ENCODE data around the gene DNASE1L3.

DNASE1L3 gene

DNA sequence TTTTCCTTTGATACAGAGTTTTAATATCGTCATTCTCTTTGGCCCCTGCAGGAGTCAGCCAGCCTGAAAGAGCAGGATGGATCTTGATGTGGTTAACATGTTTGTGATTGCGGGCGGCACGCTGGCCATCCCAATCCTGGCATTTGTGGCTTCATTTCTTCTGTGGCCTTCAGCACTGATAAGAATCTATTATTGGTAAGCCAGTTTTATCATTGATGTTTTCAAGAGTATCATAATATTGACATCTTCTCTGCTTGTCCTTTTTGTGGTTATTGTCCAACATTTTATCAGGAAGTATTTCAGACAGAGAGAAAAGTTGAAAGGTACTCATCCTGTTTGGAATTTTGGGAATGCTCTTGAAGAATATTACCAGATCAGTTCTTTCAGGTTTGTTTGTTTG, 45.7 kb upstream of the DNASE1L3 start:
- H3K4me2 ChIP-seq (ENCODE audit: low read length): no peak overlapping the region
- TF ChIP-seq EZH2 (IDR thresholded peaks at IDR 0.05; ENCODE audit: borderline replicate concordance, low read length): no peak
- TF ChIP-seq, protein P1, sequence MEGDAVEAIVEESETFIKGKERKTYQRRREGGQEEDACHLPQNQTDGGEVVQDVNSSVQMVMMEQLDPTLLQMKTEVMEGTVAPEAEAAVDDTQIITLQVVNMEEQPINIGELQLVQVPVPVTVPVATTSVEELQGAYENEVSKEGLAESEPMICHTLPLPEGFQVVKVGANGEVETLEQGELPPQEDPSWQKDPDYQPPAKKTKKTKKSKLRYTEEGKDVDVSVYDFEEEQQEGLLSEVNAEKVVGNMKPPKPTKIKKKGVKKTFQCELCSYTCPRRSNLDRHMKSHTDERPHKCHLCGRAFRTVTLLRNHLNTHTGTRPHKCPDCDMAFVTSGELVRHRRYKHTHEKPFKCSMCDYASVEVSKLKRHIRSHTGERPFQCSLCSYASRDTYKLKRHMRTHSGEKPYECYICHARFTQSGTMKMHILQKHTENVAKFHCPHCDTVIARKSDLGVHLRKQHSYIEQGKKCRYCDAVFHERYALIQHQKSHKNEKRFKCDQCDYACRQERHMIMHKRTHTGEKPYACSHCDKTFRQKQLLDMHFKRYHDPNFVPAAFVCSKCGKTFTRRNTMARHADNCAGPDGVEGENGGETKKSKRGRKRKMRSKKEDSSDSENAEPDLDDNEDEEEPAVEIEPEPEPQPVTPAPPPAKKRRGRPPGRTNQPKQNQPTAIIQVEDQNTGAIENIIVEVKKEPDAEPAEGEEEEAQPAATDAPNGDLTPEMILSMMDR (IDR thresholded peaks at IDR 0.05; ENCODE audit: low read length): no peak
- H2AFZ ChIP-seq (ENCODE audit: low read length): no peak overlapping the region
- no peaks in the 10 kb centered on the region for H3K79me2 ChIP-seq (ENCODE audit: insufficient read depth, low read length)
- no peaks in the 10 kb centered on the region for H3K4me1 ChIP-seq (ENCODE audit: insufficient read depth, low read length, severe bottlenecking)
- H4K20me1 ChIP-seq (ENCODE audit: insufficient read depth, low read length): no peaks in the 10 kb centered on the region
- no peaks in the 10 kb centered on the region for H3K36me3 ChIP-seq (ENCODE audit: insufficient read depth, low read length)
- H3K9ac ChIP-seq (ENCODE audit: low read length): no peak overlapping the region
- no peaks in the 10 kb centered on the region for H3K9me2 ChIP-seq (ENCODE audit: low read depth, low read length)
- H3K4me3 ChIP-seq (ENCODE audit: low read depth, low read length, poor library complexity, severe bottlenecking): no peak overlapping the region
- H3K9me3 ChIP-seq (ENCODE audit: low read length): no peaks in the 10 kb centered on the region
- no peak overlapping the region for H3K27ac ChIP-seq (ENCODE audit: low read depth, low read length, poor library complexity, severe bottlenecking)
- H3K27me3 ChIP-seq (ENCODE audit: insufficient read depth, low read length): no peaks in the 10 kb centered on the region
- H3F3A ChIP-seq (ENCODE audit: insufficient read depth, low read length): no peaks in the 10 kb centered on the region

- Histone ChIP-seq H3K36me3 (ENCODE audit: insufficient read depth, low read length) (no peaks in the 10 kb centered on the region), H3K9ac (ENCODE audit: low read length) (no peak overlapping the region), H3K4me2 (ENCODE audit: low read length) (no peak overlapping the region), H3K27me3 (ENCODE audit: insufficient read depth, low read length) (no peaks in the 10 kb centered on the region), H3K4me1 (ENCODE audit: insufficient read depth, low read length, severe bottlenecking) (no peaks in the 10 kb centered on the region), H2AFZ (ENCODE audit: low read length) (no peak overlapping the region), H4K20me1 (ENCODE audit: insufficient read depth, low read length) (no peaks in the 10 kb centered on the region), H3K9me3 (ENCODE audit: low read length) (no peaks in the 10 kb centered on the region), H3K4me3 (ENCODE audit: low read depth, low read length, poor library complexity, severe bottlenecking) (no peak overlapping the region), H3K79me2 (ENCODE audit: insufficient read depth, low read length) (no peaks in the 10 kb centered on the region), H3F3A (ENCODE audit: insufficient read depth, low read length) (no peaks in the 10 kb centered on the region), H3K27ac (ENCODE audit: low read depth, low read length, poor library complexity, severe bottlenecking) (no peak overlapping the region), H3K9me2 (ENCODE audit: low read depth, low read length) (no peaks in the 10 kb centered on the region)
- TF ChIP-seq, protein P1 (IDR thresholded peaks at IDR 0.05; ENCODE audit: low read length): no peak
- no peak for TF ChIP-seq EZH2 (IDR thresholded peaks at IDR 0.05; ENCODE audit: borderline replicate concordance, low read length)
Measured at GRCh38 chr3:58256061-58256460, 45.3 kb upstream of the DNASE1L3 start.

GRCh38 chr3:58254144-58254543, 43.4 kb upstream of the DNASE1L3 start:
- H2AFZ ChIP-seq (ENCODE audit: low read length): no peak overlapping the region
- no peaks in the 10 kb centered on the region for H3K27me3 ChIP-seq (ENCODE audit: insufficient read depth, low read length)
- H3K4me1 ChIP-seq (ENCODE audit: insufficient read depth, low read length, severe bottlenecking): peaks cover 4% of the 10 kb centered on the region
- H4K20me1 ChIP-seq (ENCODE audit: insufficient read depth, low read length): no peaks in the 10 kb centered on the region
- H3K9ac ChIP-seq (ENCODE audit: low read length): no peak overlapping the region
- no peaks in the 10 kb centered on the region for H3K79me2 ChIP-seq (ENCODE audit: insufficient read depth, low read length)
- no peaks in the 10 kb centered on the region for H3F3A ChIP-seq (ENCODE audit: insufficient read depth, low read length)
- no peak overlapping the region for H3K4me2 ChIP-seq (ENCODE audit: low read length)
- no peak overlapping the region for H3K27ac ChIP-seq (ENCODE audit: low read depth, low read length, poor library complexity, severe bottlenecking)
- TF ChIP-seq, protein P1 (IDR thresholded peaks at IDR 0.05; ENCODE audit: low read length): no peak
- TF ChIP-seq EZH2 (IDR thresholded peaks at IDR 0.05; ENCODE audit: borderline replicate concordance, low read length): no peak
- H3K4me3 ChIP-seq (ENCODE audit: low read depth, low read length, poor library complexity, severe bottlenecking): no peak overlapping the region
- H3K9me3 ChIP-seq (ENCODE audit: low read length): no peaks in the 10 kb centered on the region
- H3K36me3 ChIP-seq (ENCODE audit: insufficient read depth, low read length): no peaks in the 10 kb centered on the region
- H3K9me2 ChIP-seq (ENCODE audit: low read depth, low read length): no peaks in the 10 kb centered on the region
